Activated T-cell treated with anti-CD3 and anti-CD28 coated beads, Interleukin-2, amount 50 U/mL, for 72 hours (primary cell): ENCODE results near the gene THSD4. TPM values are rescaled to one million over a fixed set of nuclear protein-coding genes. Genes with fewer than 3 reads are reported as not detected.
"Not testable (repeated sequence)": the region's sequence is repeated elsewhere in the genome, so short reads cannot be mapped to it uniquely, and the experiment has no call there.

Experiments used
- ATAC-seq, 2 donors: fragments of 150-1000 bp; cut with Tn5 transposase; replicated peaks in 1 of 2; 2 replicates each; pipeline ENCODE4 v1.10.0; 2021; ENCODE audit warnings: moderate library complexity in 2 of 2, mild to moderate bottlenecking in 1 of 2
- DNase-seq, 2 donors: peaks; one replicate each; pipeline ENCODE4 v3.0.0; 2021 to 2022; ENCODE audit warnings: mixed read lengths in 1 of 2
- H3K27ac Mint-ChIP-seq: one replicate; pipeline ENCODE4 v1.8.0; 2022; ENCODE audit warnings: mild to moderate bottlenecking, moderate library complexity, mixed read lengths
- H3K27me3 Mint-ChIP-seq: one replicate; pipeline ENCODE4 v1.8.0; 2022; ENCODE audit warnings: low read depth, mixed read lengths
- H3K36me3 Mint-ChIP-seq, 2 donors: one replicate each; pipeline ENCODE4 v1.8.0; 2022; ENCODE audit warnings: mixed read lengths in 2 of 2, mild to moderate bottlenecking in 1 of 2; ENCODE audit not compliant: insufficient read depth in 2 of 2
- H3K4me1 Mint-ChIP-seq: one replicate; pipeline ENCODE4 v1.8.0; 2022; ENCODE audit warnings: low read depth, mixed read lengths
- H3K4me3 Mint-ChIP-seq, 2 donors: one replicate each; pipeline ENCODE4 v1.8.0; 2022; ENCODE audit warnings: mild to moderate bottlenecking in 2 of 2, mixed read lengths in 2 of 2, moderate library complexity in 2 of 2
- H3K9me3 Mint-ChIP-seq, 2 donors: one replicate each; pipeline ENCODE4 v1.8.0; 2022; ENCODE audit warnings: mixed read lengths in 2 of 2
- total RNA-seq, 2 donors: library from RNA; stranded (reverse); gene quantifications; one replicate each; pipeline ENCODE4 v1.2.3, GENCODE V29; 2022

THSD4 gene
- total RNA-seq, 2 donors from 2014 or later: not detected

- Mint-ChIP-seq H3K4me3 (no peak overlapping the region), H3K27me3 (no peaks in the 10 kb centered on the region), H3K9me3 (no peaks in the 10 kb centered on the region), H3K4me1 (no peaks in the 10 kb centered on the region), H3K36me3 (no peaks in the 10 kb centered on the region), H3K27ac (no peak overlapping the region)
- ATAC-seq (no peak), DNase-seq (no peak)
Observed at GRCh38 chr15:71303977-71304376, 188.7 kb downstream of the THSD4 start.

GRCh38 chr15:71304681-71305080 is 189.4 kb downstream of the THSD4 start:
- Mint-ChIP-seq H3K27ac (no peak overlapping the region), H3K9me3 (no peaks in the 10 kb centered on the region), H3K36me3 (no peaks in the 10 kb centered on the region), H3K4me3 (no peak overlapping the region), H3K4me1 (no peaks in the 10 kb centered on the region), H3K27me3 (no peaks in the 10 kb centered on the region)
- no peak for ATAC-seq
- no peak for DNase-seq

- no peak overlapping the region for H3K4me3 Mint-ChIP-seq
- no peaks in the 10 kb centered on the region for H3K4me1 Mint-ChIP-seq
- ATAC-seq (no peak), DNase-seq (no peak)
- H3K9me3 Mint-ChIP-seq: no peaks in the 10 kb centered on the region
- H3K27me3 Mint-ChIP-seq: no peaks in the 10 kb centered on the region
- no peak overlapping the region for H3K27ac Mint-ChIP-seq
- H3K36me3 Mint-ChIP-seq: no peaks in the 10 kb centered on the region
Observed at GRCh38 chr15:71306538-71306937, 191.3 kb downstream of the THSD4 start.

- Mint-ChIP-seq H3K27ac (no peak overlapping the region), H3K4me1 (no peaks in the 10 kb centered on the region), H3K36me3 (peaks cover 2 to 3% of the 10 kb centered on the region in 2 donors), H3K4me3 (no peak overlapping the region), H3K27me3 (peaks cover 6% of the 10 kb centered on the region), H3K9me3 (peaks cover 4 to 5% of the 10 kb centered on the region in 2 donors)
- DNase-seq: no peak
- ATAC-seq: no peak
Observed at GRCh38 chr15:71312194-71312708, 197.0 kb downstream of the THSD4 start.

- no peak overlapping the region for H3K27ac Mint-ChIP-seq
- no peaks in the 10 kb centered on the region for H3K4me1 Mint-ChIP-seq
- ATAC-seq (no peak), DNase-seq (no peak)
- peaks cover 2 to 4% of the 10 kb centered on the region in 2 donors for H3K36me3 Mint-ChIP-seq
- peaks cover 4 to 5% of the 10 kb centered on the region in 2 donors for H3K9me3 Mint-ChIP-seq
- H3K27me3 Mint-ChIP-seq: peaks cover 6% of the 10 kb centered on the region
- no peak overlapping the region for H3K4me3 Mint-ChIP-seq
Observed at GRCh38 chr15:71312731-71313460, 197.6 kb downstream of the THSD4 start.

- Mint-ChIP-seq H3K4me1 (no peaks in the 10 kb centered on the region), H3K27me3 (peaks cover 6% of the 10 kb centered on the region), H3K36me3 (peaks cover 2 to 4% of the 10 kb centered on the region in 2 donors), H3K27ac (no peak overlapping the region), H3K4me3 (no peak overlapping the region), H3K9me3 (peaks cover 4 to 5% of the 10 kb centered on the region in 2 donors)
- ATAC-seq (no peak), DNase-seq (no peak)
Observed at GRCh38 chr15:71313806-71314205, 198.5 kb downstream of the THSD4 start.

GRCh38 chr15:71314956-71315537 is 199.8 kb downstream of the THSD4 start:
- Mint-ChIP-seq H3K27ac (no peak overlapping the region), H3K9me3 (peaks cover 4 to 5% of the 10 kb centered on the region in 2 donors), H3K27me3 (peaks cover 6% of the 10 kb centered on the region), H3K4me1 (no peaks in the 10 kb centered on the region), H3K4me3 (no peak overlapping the region), H3K36me3 (peaks cover 2 to 4% of the 10 kb centered on the region in 2 donors)
- no peak for ATAC-seq
- no peak for DNase-seq

GRCh38 chr15:71316911-71317310 is 201.6 kb downstream of the THSD4 start:
- H3K4me1 Mint-ChIP-seq: no peaks in the 10 kb centered on the region
- no peak overlapping the region for H3K27ac Mint-ChIP-seq
- peaks cover 6% of the 10 kb centered on the region for H3K27me3 Mint-ChIP-seq

GRCh38 chr15:71319424-71319823 is 204.2 kb downstream of the THSD4 start:
- not testable (repeated sequence) for ATAC-seq

More at GRCh38 chr15:71316911-71317310, 201.6 kb downstream of the THSD4 start:
- peaks cover 2 to 4% of the 10 kb centered on the region in 2 donors for H3K36me3 Mint-ChIP-seq
- peaks cover 4 to 5% of the 10 kb centered on the region in 2 donors for H3K9me3 Mint-ChIP-seq
- no peak for DNase-seq
- ATAC-seq: no peak
- no peak overlapping the region for H3K4me3 Mint-ChIP-seq

GRCh38 chr15:71319935-71320334 is 204.7 kb downstream of the THSD4 start:
- H3K4me3 Mint-ChIP-seq: no peak overlapping the region

More at GRCh38 chr15:71319424-71319823, 204.2 kb downstream of the THSD4 start:
- not testable (repeated sequence) for DNase-seq, H3K4me1 Mint-ChIP-seq, H3K4me3 Mint-ChIP-seq, H3K27me3 Mint-ChIP-seq, H3K36me3 Mint-ChIP-seq, H3K9me3 Mint-ChIP-seq, H3K27ac Mint-ChIP-seq

GRCh38 chr15:71323082-71323481 is 207.8 kb downstream of the THSD4 start:
- Mint-ChIP-seq H3K27ac (no peak overlapping the region), H3K4me3 (no peak overlapping the region)

More at GRCh38 chr15:71319935-71320334, 204.7 kb downstream of the THSD4 start:
- peaks cover 11% of the 10 kb centered on the region for H3K27me3 Mint-ChIP-seq
- DNase-seq (no peak), ATAC-seq (no peak)
- H3K27ac Mint-ChIP-seq: no peak overlapping the region
- peaks cover 2 to 4% of the 10 kb centered on the region in 2 donors for H3K36me3 Mint-ChIP-seq
- H3K9me3 Mint-ChIP-seq: peaks cover 3 to 4% of the 10 kb centered on the region in 2 donors
- no peaks in the 10 kb centered on the region for H3K4me1 Mint-ChIP-seq

GRCh38 chr15:71323584-71323983 is 208.3 kb downstream of the THSD4 start:
- no peaks in the 10 kb centered on the region for H3K9me3 Mint-ChIP-seq
- no peaks in the 10 kb centered on the region for H3K36me3 Mint-ChIP-seq
- H3K27me3 Mint-ChIP-seq: peaks cover 7% of the 10 kb centered on the region
- DNase-seq (no peak), ATAC-seq (no peak)
- H3K4me1 Mint-ChIP-seq: no peaks in the 10 kb centered on the region
- no peak overlapping the region for H3K4me3 Mint-ChIP-seq
- H3K27ac Mint-ChIP-seq: no peak overlapping the region

More at GRCh38 chr15:71323082-71323481, 207.8 kb downstream of the THSD4 start:
- Mint-ChIP-seq H3K4me1 (no peaks in the 10 kb centered on the region), H3K27me3 (peaks cover 7% of the 10 kb centered on the region), H3K36me3 (no peaks in the 10 kb centered on the region), H3K9me3 (no peaks in the 10 kb centered on the region)
- ATAC-seq (no peak), DNase-seq (no peak)

GRCh38 chr15:71325481-71325880 is 210.2 kb downstream of the THSD4 start:
- Mint-ChIP-seq H3K27me3 (peaks cover 7% of the 10 kb centered on the region), H3K9me3 (no peaks in the 10 kb centered on the region), H3K36me3 (no peaks in the 10 kb centered on the region), H3K4me3 (no peak overlapping the region), H3K27ac (no peak overlapping the region), H3K4me1 (no peaks in the 10 kb centered on the region)
- no peak for ATAC-seq
- no peak for DNase-seq
